Keratinocyte (primary cell): ENCODE data around the gene SLC6A9.

ENCODE experiments used
- EZH2 ChIP-seq: IDR thresholded peaks from one replicate; pipeline ENCODE4 v1.6.1; 2012; ENCODE audit warnings: inconsistent platforms, mild to moderate bottlenecking, low read length, moderate library complexity
- TF ChIP-seq, protein P1 (sequence below), 3 experiments: IDR thresholded peaks in 1 of 3; conservative IDR thresholded peaks in 1 of 3; optimal IDR thresholded peaks in 1 of 3; 2 replicates in 2 of 3; 3 replicates in 1 of 3; pipeline versions ENCODE3 to v1.5.1; 2011; ENCODE audit warnings: low read length in 3 of 3, mild to moderate bottlenecking in 3 of 3, moderate library complexity in 2 of 3, control low read depth in 1 of 3, inconsistent platforms in 1 of 3; ENCODE audit not compliant: insufficient read depth in 2 of 3; ENCODE audit errors: extremely low read depth in 1 of 3

DNA sequence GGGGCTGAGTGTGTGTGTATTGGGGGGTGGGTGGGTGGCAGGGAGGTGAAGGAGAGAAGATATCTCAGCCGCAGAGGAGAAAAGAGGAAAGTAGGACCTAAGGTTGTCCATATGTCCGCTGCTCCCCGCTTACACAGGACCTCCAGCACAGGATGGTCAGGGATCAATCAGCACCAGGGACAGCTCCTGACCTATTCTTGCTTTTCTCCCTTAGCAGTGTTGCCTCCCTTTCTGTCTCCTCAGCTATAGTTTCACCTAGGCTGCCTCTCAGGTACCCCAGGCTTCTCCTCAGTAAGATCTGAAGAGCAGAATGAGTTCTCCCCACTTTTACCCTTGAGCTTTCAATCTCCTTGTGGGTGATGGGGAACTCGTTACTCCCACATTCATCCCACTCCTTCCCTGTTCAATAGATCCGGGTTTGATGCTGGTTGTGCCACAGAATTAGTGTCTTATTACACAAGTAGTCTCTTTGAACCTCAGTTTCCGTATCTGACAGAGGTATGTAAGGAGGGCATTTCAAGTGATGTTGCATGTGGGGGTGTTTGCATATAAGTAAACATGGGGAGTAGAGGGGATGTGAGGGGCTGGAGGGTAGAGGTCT is 62.8 kb downstream of the SLC6A9 start:
- TF ChIP-seq, protein P1, sequence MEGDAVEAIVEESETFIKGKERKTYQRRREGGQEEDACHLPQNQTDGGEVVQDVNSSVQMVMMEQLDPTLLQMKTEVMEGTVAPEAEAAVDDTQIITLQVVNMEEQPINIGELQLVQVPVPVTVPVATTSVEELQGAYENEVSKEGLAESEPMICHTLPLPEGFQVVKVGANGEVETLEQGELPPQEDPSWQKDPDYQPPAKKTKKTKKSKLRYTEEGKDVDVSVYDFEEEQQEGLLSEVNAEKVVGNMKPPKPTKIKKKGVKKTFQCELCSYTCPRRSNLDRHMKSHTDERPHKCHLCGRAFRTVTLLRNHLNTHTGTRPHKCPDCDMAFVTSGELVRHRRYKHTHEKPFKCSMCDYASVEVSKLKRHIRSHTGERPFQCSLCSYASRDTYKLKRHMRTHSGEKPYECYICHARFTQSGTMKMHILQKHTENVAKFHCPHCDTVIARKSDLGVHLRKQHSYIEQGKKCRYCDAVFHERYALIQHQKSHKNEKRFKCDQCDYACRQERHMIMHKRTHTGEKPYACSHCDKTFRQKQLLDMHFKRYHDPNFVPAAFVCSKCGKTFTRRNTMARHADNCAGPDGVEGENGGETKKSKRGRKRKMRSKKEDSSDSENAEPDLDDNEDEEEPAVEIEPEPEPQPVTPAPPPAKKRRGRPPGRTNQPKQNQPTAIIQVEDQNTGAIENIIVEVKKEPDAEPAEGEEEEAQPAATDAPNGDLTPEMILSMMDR (optimal IDR thresholded peaks at IDR 0.05 in 1 of 3, IDR thresholded peaks at IDR 0.05 in 1 of 3, conservative IDR thresholded peaks at IDR 0.05 in 1 of 3; ENCODE audit: extremely low read depth in 1 of 3, insufficient read depth in 2 of 3, low read length in 3 of 3), result no peak
- no peak for TF ChIP-seq EZH2
